NCI-H526 (cell line): ENCODE results near the gene MYCN.
A peak's percentile ranks its signal among the peaks of the same experiment; 100 is the strongest.
"Not testable (repeated sequence)": the region's sequence is repeated elsewhere in the genome, so short reads cannot be mapped to it uniquely, and the experiment has no call there.

Experiments
- DNase-seq, 2 experiments: peaks; one replicate each; lab custom pipeline; 2025; lab: John Stamatoyannopoulos, UW

MYCN gene

DNA sequence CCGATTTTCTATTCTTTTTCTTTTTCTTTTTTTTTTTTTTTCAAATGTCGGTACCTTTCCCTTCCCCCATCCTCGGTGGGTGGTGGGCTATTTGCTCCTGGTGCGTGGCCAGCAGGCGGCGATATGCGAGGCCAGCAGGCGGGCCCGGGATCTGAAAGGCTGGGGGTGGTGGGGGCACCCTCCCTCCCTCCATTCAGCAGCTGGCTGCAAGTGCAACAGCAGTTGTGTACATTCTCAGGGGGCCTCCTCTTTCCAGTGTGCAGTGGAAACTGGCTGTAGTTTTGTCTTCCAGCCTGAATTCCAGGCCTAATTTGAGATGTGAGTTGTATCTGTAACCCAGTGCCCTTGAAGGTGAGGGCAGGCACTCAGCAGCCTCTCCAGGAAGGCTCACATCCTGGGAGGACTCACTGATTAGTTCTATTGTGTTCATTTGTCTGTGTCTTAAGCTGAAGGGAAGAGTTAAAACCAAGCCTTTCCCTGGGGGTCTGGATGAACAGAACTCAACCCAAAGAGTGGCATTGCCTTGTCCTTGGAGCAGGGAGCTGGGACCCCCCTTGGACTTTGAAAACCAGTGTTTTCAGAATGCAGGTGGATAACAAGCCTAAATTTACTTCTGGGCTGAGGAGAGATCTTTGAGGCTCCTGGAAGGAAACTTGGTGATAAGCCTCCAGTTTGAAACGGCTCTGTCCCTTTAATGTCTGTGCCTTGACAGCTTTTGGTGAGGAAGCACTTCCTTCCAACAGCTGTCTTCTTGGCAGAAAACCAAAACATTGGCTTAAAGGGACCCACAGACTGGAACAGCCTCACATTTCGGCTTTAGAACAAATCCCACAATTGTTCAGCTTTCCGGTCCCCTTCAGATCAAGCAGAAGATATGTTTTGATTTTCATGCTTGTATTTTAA lies 3.3 kb downstream of the MYCN start:
- DNase-seq = peak; percentile 100

DNA sequence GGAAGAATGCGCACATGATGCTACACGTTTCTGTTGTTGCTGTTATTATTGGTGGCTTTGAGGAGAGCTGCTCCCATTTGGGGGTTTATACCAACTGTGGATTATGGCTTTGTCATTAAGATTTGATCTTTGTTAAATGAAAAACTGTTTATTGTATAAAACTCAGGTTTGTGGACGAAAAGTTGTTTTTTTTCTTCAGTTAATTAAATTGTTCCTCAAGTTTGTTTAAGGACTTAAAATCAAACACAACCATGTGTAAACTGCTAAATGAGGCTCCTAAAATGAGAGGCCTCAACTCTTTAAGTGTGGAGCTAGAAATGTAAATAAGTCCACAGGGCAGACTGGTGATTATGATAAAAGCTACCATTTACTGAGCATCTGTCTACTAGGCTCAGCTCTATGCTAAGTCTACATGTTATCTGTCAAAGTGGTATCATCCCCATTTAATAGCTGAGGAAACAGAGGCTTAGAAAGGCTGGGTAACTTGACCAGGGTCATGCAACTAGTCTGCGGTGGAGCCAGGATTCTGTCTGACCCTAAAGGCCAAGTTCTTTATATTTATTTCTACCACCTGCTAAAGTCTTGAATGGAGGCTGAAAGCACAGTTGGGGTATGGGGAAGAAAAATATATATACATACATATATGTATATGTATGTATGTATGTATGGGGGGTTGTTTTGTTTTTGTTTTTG lies 4.1 kb downstream of the MYCN start:
- peak; percentile 95 to 96 for DNase-seq

DNA sequence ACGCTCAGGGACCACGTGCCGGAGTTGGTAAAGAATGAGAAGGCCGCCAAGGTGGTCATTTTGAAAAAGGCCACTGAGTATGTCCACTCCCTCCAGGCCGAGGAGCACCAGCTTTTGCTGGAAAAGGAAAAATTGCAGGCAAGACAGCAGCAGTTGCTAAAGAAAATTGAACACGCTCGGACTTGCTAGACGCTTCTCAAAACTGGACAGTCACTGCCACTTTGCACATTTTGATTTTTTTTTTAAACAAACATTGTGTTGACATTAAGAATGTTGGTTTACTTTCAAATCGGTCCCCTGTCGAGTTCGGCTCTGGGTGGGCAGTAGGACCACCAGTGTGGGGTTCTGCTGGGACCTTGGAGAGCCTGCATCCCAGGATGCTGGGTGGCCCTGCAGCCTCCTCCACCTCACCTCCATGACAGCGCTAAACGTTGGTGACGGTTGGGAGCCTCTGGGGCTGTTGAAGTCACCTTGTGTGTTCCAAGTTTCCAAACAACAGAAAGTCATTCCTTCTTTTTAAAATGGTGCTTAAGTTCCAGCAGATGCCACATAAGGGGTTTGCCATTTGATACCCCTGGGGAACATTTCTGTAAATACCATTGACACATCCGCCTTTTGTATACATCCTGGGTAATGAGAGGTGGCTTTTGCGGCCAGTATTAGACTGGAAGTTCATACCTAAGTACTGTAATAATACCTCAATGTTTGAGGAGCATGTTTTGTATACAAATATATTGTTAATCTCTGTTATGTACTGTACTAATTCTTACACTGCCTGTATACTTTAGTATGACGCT lies 5.8 kb downstream of the MYCN start:
- DNase-seq = no peak

DNA sequence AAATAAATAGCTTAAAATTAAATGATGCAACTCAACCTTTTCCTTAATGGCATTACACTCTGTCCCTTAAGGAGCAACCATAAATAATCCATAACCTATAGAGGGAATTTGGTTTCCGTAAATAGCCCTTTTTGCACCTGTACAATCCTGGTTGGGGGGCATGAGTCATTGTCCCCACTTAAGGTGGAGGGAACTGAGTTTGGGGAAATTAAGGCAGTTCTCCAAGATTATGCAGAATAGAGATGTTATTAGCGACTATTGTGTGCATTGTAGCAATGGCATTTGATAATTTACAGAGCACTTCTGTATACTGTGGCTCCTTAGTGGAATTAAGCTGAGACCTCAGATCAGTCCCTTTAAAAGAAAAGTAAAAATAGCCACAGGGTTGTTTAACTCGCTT lies 6.6 kb downstream of the MYCN start:
- no peak for DNase-seq

DNA sequence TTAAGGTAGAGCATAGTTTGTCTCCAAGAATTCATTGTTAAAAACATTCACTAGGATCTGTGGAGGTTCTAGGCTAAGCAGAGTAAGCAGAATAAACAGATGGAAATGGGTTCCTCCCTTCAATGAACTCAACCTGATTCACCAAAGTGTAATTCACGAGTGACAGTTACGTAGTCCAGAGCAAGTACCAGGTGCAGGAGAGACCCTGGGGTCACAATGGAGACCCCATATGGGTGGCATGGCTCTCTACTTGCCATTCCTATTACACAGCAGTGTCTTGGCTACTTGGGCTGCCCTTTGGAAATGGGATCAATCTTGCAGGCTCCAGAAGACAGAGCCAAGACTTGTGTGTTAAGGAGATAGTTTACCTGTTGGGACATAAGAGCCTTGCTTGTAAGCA lies 7.1 kb downstream of the MYCN start:
- no peak for DNase-seq

DNA sequence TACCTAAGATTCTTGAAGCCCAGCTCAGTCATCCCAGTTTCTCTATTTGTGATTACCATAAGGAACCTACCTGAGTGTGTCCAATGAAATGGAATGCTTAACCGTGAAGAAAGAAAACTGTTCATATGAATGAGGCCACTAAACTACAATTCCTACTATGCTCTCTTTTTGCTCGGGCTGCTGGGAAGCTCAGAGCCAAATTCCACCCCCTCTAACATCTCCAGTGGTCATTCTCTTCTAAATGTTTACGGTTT lies 8.3 kb downstream of the MYCN start:
- DNase-seq = no peak

DNA sequence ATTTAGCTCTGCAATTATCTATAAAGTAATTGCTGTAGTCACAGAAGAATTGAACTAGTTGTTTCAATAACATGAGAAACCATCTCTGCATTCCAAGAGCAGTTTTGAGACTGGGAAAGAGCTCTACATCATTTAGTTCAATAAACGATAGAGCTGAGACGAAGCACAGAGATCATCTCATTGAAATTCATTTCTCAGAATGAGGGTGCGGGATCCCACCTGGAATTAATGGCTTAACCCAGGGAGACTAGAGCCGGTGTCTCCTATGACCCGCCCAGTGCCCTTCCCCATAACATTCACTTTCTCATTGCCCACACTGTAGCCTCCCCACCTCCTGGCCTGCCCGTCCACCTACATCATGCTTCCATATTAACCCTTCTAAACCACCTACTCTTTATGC lies 8.8 kb downstream of the MYCN start:
- DNase-seq = peak; percentile 97 to 100

DNA sequence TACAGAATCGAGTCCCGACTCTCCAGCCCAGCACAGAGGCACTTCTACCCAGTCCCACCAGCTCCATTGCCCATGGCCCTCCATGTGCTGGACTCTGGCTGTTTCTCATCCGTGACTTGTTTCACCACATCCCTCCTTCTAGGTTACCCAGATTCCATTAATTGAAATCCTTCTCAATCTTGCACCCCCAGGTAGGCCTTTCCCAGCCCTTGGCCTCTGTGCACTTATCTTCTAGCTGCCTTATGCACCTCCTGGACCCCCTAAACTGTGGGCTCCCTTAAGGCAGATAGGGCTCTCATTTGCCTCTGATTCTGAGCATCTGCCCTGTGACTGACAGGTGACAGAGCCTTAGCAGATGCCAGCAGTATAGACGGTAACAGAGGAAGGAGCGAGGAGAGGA lies 9.2 kb downstream of the MYCN start:
- no peak for DNase-seq

DNA sequence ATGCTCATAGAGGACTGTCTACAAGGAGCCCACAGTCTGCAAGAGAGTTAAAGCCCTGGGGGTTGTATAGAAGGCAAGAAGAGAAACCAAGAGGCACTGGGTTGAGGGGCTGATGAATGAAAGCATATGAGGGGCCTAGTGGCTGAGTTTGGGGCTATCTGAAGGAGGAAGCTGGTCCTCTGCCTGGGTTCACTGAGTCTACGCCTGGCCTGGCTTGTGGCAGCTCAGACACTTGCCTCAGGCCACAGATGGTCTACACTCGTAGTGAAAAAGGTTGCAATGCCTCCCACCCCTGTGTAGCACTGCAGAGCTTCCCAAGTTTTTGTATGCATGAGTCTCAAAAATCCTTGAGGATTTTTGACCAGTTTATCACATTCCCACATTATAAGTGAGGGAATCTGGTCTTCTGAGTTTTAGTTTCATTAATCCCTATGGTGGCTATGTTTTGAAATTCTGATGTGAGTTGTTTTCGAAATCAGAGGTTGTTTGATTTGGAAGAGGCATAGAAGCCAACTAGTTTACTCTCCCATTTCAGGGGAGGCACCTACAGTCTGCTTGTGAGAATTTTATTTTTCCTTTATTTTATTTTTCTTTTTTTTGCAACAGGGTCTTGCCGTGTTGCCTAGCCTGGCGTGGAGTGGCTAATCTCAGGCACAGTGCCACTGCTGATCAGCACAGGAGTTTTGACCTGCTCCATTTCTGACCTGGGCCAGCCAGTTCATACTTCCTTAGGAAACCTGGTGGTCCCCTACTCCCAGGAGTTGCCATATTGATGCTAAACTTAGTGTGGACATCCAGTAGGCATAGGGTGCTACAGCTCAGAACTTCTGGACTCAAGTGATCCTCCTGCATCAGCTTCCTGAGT lies 10.0 kb downstream of the MYCN start:
- no peak for DNase-seq

DNA sequence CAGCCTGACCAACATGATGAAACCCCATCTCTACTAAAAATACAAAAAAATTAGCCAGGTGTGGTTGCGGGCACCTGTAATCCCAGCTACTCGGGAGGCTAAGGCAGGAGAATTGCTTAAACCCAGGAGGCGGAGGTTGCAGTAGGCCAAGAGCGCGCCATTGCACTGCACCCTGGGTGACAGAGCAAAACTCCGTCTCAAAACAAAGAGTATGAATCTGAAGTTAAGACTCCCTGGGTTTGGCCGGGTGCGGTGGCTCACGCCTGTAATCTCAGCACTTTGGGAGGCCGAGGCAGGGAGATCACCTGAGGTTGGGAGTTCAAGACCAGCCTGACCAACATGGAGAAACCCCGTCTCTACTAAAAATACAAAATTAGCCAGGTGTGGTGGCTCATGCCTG lies 11.6 kb downstream of the MYCN start:
- DNase-seq = not testable (repeated sequence)

DNA sequence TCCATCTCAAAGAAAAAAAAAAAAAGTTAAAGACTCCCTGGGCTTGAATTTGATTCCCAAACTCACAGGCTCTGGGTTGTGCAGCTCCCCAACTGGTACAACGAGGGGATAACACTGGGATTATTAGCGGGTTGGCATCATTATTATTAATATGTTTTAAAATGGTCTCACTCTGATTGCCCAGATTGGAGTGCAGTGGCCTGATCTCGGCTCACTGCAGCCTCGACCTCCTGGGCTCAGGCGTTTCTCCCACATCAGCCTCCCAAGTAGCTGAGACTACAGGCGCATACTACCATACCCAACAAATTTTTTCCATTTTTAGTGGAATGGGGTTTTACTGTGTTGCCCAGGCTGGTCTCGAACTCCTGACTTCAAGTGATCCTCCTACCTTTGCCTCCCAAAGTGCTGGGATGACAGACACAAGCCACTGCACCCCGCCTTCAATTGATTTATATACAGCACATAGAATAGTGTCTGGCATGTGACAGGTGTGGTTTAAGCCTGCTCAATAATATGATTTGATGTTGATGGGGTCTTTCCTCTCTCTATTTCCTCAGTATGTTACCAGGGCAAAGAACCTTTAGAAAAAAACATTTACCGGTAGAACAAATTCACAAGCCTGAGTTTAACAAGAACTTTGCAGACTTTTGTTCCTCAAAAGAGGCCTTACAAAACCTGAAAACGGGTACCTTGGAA lies 12.2 kb downstream of the MYCN start:
- DNase-seq = no peak

DNA sequence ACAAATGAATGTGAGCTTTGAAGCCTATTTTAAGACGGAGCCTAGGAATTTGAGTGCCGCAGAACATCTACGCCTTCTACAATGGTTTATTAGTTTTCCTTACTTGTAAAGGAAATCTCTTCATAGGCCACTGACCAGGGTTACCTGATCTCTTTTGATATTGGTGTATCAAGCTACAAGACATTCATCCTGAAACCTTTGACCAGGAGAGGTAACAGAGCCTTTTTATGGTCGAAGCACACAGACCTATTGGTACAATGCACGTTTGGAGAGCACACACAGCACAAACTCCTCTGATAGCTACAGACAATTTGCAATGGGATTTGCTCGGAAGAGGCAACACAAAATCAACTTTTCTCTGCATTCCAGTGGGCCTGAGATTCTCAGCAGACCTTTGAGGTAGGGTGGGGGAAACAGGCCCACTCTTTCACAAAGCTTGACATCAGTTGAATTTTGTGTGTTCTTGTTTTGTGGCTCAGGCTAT lies 12.8 kb downstream of the MYCN start:
- peak in 1 of 2 experiments; percentile 95 for DNase-seq

DNA sequence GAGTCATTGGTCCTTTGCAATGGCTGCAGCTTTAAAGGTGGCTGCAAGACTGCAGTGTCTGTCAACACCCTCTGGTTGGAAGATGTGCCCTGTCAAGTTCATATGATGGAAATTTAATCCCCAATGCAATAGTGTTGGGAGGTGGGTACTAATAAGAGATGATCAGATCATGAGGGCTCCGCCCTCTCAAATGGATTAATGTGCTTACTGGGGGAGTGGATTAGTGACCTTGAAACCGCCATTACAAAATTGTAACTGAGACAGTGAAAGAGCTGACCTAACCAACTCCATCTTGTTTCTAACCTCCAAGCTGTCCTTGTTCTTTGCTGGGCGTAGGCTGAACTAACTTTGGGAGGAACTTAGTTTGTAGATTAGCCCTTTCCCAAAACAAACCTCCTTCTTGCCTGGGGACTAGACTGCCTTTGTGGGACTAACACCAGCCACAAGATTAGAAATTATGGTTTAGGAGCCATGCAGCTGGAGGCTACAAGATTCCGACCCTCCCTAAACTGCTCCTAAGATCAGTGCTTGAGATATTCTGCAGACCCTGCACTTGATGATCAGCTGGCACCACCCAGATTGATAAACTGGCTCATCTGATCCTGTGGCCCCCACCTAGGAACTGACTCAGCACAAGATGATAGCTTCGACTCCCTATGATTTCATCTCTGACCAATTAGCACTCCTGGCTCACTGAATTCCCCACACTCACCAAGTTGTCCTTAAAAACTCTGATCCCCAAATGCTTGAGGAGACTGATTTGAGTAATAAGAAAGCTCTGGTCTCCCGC lies 13.7 kb downstream of the MYCN start:
- no peak for DNase-seq

DNA sequence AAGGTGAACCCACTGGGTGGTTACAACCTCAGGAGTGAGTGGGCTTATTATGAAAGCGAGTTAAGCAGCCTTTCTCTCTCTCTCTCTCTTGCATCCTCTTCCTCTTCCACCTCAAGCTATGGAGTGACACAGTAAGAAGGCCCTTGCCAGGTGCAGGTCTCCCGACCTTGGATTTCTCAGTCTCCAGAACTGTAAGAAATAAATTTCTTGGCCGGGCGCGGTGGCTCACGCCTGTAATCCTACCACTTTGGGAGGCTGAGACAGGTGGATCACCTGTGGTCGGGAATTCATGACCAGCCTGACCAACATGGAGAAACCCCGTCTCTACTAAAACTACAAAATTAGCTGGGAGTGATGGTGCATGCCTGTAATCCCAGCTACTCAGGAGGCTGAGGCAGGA lies 14.4 kb downstream of the MYCN start:
- DNase-seq = no peak

DNA sequence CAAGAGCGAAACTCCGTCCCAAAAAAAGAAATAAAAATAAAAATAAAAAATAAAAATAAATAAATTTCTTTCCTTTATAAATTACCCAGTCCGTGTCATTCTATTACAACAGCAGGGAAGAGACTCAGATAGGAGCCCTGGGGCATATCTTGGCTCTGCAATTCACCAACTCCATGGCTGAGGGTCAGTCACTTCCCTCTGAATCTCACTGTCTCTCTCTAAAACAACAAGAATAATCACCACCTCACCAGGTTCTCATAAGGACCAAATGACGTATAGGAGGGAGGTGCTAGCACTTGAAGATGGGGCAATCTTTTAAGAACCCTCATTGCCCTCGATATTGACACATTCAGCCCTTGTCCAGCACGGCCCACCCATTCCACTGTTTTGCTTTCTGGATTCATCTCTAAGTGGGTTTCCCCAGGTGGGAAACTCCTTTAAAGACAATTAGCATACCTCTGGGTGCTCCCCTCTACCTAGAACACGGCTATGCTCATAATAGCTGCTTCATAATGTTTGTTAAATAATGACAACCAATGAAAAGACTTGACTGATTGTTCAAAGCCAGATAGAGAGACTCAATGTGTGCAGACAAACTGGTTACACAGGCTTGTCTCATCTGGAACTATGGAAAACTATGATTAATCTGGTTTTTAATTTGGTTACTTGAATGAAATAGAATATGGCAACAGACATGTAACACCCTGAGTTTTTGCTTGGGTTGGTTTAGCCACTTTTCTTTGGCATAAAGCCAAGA lies 15.1 kb downstream of the MYCN start:
- DNase-seq = peak; percentile 100

DNA sequence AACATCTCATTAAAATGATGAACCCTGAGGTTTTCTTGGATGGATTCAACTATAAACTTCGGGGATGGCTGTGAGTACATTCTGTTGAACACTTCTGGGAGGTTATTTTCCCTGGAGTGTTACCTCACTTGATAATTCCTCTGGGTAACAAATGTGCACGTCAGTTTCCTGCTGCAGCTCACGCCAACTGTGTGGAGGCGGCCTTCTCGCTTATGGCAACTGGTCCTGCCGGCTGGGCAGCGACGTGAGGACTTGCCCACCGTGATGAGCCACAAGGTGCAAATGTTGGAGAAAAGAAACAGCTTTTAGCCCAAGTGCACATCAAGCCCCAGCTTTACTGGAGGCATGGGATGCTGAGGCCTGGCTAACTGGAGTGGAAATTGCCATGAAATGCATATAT lies 15.9 kb downstream of the MYCN start:
- no peak for DNase-seq

DNA sequence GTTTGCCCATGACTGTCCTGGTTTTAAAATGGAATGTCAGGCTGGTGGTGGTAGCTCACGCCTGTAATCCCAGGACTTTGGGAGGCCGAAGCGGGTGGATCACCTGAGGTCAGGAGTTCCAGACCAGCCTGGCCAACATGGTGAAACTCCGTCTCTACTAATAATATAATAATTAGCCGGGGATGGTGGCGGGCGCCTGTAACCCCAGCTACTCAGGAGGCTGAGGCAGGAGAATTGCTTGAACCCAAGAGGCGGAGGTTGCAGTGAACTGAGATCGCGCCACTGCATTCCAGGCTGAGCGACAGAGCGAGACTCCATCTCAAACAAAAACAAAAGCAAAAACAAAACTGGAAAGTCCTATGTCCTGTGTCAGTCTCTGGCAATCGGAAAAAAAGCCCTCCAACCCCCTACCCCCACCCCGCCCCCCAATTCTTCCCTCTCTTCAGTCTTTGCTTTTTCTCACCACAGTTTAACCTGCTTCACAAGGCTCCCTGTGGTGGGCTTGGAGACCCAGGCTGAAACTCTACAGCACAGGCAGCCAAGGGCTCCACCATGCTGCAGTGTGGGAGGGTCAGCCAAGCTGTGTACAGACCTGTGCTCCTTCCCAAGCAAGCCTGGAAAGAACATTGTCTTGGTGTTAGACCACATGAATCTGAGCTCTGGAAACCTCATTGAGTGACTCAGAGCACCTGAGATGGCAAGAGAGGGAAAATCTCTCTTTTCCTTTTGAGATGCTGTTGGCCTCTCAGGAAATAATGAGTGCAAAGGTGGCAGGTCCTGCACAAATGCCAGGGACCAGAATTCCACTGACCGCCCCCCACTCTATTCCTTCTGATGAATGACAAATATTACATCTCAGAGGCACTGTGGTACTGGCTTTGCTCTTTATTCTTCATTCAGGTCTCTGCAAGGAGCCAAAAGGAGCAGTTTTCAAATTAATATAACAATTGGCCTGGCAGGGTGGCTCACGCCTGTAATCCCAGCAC lies 16.7 kb downstream of the MYCN start:
- no peak for DNase-seq
